GM18867 (cell line): Measurements from ENCODE around the gene HAUS3.

ENCODE experiments used
- ATAC-seq: cut with Tn5 transposase; IDR thresholded peaks from one replicate; pipeline ENCODE4 v1.9.1; 2021; ENCODE audit warnings: mild to moderate bottlenecking, moderate library complexity; ENCODE audit not compliant: unreplicated experiment

Gene HAUS3

GRCh38 chr4:2241410-2242353 is at the start of gene HAUS3, which contains the start of gene POLN:
TSS of gene HAUS3 (minus strand) at chr4:2242121. CDS start at chr4:2240946, 1,175 bp downstream.
TSS of gene POLN (minus strand) at chr4:2242121. CDS start at chr4:2229231, 12,890 bp downstream.
- peak; percentile 88 for ATAC-seq

GRCh38 chr4:2290974-2291704 is 49.2 kb upstream of the HAUS3 start:
- peak; percentile 63 for ATAC-seq

GRCh38 chr4:2290488-2290887 is 48.6 kb upstream of the HAUS3 start:
- no peak for ATAC-seq

- ATAC-seq: no peak
These were observed 48.0 kb upstream of the HAUS3 start for GRCh38 chr4:2289955-2290333.

- no peak for ATAC-seq
These were observed 47.5 kb upstream of the HAUS3 start for GRCh38 chr4:2289311-2289954.

GRCh38 chr4:2288051-2288541 is 46.2 kb upstream of the HAUS3 start:
- ATAC-seq: no peak

- ATAC-seq: no peak
These were observed 45.6 kb upstream of the HAUS3 start for GRCh38 chr4:2287594-2287915.

GRCh38 chr4:2286904-2287593 is 45.1 kb upstream of the HAUS3 start:
- no peak for ATAC-seq

- no peak for ATAC-seq
These were observed 43.9 kb upstream of the HAUS3 start for GRCh38 chr4:2285613-2286381.

- ATAC-seq: no peak
These were observed 43.2 kb upstream of the HAUS3 start for GRCh38 chr4:2284934-2285612.

- no peak for ATAC-seq
These were observed 42.4 kb upstream of the HAUS3 start for GRCh38 chr4:2284161-2284933.

- ATAC-seq: no peak
These were observed 41.3 kb upstream of the HAUS3 start for GRCh38 chr4:2283199-2283711.

- peak; percentile 83 for ATAC-seq
These were observed 39.8 kb upstream of the HAUS3 start for GRCh38 chr4:2281575-2282343.

GRCh38 chr4:2280531-2281300 is 38.8 kb upstream of the HAUS3 start:
- no peak for ATAC-seq

- ATAC-seq: no peak
These were observed 36.0 kb upstream of the HAUS3 start for GRCh38 chr4:2277956-2278355.

- no peak for ATAC-seq
These were observed 34.8 kb upstream of the HAUS3 start for GRCh38 chr4:2276581-2277325.
